HG03060 (cell line): ENCODE results near the gene CAMK2G.

Source experiments
- ATAC-seq: cut with Tn5 transposase; IDR thresholded peaks from one replicate; pipeline ENCODE4 v1.9.1; 2021; ENCODE audit warnings: low read depth, moderate number of reproducible peaks; ENCODE audit not compliant: unreplicated experiment

CAMK2G gene

DNA sequence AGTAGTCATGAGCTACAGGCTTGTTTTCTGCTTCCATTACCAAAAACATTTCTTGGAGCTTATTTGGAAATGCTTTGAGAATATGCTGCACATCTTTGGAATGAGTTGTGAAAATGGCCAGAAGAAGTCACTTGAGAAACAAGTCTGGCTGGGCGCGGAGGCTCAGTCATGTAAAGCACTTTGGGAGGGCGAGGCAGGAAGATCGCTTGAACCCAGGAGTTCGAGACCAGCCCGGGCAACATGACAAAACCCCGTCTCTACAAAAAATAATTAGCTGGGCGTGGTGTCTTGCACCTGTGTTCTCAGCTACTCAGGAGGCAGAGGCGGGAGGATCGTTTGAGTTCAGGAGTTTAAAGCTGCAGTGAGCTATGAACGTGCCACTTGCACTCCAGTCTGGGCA is 93.4 kb downstream of the CAMK2G start:
- no peak for ATAC-seq

DNA sequence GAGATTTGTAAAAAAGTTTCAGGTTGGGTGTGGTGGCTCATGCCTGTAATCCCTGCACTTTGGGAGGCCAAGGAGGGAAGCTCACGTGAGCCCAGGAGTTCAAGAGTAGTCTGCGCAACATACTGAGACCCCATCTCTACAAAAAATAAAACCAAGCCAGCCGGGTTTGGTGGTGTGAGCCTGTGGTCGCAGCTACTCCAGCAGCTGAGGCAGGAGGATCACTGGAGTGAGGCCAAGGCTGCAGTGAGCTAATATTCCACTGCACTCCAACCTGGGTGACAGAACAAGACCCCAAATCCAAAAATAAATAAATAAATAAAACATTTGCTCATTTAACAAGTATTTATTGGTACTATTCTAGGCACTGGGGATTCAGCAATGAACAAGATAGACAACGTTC is 94.1 kb downstream of the CAMK2G start:
- ATAC-seq: no peak

DNA sequence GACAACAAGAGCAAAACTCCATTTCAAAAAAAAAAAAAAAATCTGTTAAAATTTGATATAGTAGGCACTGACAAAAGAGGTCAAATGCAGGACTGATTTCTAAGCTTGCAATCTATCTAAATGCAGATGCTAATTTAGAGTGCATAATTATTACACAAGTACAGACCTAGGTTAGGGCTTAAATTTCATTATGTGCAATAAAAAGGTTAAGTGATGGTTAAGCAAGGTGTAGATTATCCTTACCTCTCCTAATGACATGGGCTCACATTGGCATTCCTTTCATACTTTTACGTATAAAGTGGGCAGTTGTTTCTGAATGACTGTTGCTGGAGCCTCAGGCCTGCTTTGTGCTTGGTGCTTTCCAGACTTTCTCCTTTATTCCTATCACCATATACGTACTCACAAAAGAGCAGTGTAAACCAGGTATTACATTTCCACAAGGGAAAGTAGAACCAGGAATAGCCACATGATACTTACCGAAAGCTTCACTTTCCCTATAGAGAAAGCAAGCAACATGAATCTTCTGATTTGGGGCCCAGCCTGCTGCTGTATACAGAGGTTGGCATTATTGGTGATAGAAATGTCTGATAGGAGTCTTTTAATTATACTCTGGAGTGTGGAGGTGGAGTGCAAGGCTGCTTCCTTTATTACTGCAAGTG is 94.7 kb downstream of the CAMK2G start:
- no peak for ATAC-seq

DNA sequence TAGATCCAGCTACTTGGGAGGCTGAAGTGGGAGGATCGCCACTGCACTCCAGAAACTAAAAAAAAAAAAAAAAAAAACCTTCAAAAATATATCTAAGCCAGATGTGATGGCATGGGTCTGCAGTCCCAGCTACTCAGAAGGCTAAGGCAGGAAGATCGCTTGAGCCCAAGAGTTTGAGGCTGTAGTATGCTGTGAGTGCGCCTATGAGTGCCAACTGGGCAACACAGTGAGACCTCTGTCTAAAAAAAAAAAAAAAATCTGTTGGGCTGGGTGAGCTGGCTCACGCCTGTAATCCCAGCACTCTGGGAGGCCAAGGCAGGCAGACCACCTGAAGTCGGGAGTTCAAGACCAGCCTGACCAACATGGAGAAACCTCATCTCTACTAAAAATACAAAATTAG is 95.3 kb downstream of the CAMK2G start:
- ATAC-seq: no peak

DNA sequence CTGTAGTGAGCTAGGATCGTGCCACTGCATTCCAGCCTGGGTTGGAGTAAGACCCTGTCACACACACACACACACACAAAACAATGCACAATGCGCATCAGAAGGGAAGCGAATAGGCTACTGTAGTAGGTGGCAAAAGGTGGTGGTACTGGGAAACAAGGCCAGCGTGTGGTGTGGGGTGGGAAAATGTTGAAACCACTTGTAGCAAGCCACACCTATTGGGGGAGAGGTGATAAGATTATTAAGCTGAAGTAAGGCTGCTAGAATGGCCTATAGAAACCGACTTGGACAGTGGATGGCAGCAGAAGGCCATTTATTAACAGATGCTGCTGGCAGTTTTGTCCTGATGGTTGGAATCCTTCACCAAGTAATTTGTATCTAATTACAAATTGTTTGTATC is 99.7 kb downstream of the CAMK2G start:
- no peak for ATAC-seq

DNA sequence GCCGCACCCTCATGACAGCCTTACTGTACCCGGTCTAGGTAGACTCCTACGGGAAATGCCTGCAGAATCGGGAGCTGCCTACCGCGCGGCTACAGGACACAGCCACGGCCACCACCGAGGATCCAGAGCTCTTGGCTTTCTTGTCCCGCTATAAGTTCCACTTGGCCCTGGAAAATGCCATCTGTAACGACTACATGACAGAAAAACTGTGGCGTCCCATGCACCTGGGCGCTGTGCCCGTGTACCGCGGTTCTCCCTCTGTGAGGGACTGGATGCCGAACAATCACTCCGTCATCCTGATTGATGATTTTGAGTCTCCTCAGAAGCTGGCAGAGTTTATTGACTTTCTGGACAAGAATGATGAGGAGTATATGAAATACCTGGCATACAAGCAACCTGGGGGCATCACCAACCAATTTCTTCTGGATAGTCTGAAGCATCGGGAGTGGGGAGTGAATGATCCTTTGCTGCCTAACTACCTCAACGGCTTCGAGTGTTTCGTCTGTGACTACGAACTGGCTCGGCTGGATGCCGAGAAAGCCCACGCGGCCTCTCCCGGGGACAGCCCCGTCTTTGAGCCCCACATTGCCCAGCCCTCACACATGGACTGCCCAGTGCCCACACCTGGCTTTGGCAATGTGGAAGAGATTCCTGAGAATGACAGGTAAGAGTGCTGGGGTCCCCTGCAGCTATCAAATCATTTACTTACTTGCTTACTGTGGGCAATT is 101.0 kb downstream of the CAMK2G start:
- no peak for ATAC-seq

DNA sequence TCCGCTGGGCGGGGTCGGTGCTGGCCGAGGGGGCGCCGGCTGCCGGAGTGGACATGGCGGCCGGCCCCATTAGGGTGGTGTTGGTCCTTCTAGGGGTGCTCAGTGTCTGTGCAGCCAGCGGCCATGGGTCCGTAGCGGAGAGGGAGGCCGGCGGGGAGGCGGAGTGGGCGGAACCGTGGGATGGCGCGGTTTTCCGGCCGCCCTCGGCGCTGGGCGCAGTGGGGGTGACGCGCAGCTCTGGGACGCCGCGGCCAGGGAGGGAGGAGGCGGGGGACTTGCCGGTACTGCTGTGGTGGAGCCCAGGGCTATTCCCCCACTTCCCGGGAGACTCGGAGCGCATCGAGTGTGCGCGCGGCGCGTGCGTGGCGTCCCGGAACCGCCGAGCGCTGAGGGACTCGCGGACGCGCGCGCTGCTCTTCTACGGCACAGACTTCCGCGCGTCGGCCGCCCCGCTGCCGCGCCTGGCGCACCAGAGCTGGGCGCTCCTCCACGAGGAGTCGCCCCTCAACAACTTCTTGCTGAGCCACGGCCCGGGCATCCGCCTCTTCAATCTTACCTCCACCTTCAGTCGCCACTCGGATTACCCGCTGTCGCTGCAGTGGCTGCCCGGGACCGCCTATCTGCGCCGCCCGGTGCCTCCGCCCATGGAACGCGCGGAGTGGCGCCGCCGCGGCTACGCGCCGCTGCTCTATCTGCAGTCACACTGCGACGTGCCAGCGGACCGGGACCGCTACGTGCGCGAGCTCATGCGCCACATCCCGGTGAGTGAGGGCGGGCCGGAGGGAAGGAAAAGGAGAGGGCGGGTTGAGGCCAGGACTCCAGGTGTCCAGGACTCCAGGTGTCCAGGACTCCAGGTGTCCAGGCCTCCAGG is 101.8 kb downstream of the CAMK2G start:
- ATAC-seq: peak; percentile 39

DNA sequence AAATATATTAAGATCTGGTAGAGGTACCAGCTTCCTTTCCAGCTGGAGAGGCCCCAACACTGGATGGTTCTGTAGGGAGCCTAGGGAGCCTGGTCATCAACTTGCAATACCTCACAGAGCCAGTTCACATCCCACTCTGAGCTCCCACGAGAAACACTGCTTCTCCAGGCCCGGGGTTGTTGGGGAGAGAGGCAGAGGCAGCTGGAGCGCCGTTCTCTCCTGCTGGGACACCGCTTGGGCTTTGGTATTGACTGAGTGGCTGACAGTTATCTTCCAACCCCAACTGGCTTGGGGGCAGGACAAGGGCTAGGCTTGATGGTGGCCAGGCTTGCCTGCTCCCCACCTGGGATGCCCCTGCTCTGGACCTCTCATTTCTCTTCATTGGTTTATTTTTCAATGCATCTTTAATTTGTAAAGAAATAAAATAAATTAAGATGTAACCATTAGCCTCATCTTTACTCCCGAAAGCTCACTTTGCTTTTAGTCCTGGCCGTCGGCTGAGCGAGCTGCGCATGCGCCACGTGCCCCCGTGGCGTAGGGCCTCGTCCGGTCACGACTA is 102.6 kb downstream of the CAMK2G start:
- ATAC-seq: peak; percentile 28

DNA sequence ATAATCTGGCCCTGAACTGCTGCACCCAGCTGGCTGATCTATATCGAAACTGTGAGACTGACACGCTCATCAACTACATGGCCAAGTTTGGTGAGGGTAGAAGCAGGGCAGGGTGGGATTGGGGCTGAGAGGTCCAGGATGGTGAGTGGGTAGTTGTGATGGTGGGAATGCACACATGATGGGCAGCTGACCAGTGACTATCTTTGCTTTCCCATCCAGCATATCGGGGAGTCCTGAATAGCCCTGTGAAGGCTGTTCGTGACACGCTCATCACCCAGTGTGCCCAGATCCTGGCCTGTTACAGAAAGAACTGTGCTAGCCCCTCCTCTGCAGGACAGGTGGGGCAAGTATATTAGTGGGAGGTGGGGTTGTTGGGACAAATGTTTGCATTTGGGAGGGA is 105.0 kb downstream of the CAMK2G start:
- no peak for ATAC-seq

DNA sequence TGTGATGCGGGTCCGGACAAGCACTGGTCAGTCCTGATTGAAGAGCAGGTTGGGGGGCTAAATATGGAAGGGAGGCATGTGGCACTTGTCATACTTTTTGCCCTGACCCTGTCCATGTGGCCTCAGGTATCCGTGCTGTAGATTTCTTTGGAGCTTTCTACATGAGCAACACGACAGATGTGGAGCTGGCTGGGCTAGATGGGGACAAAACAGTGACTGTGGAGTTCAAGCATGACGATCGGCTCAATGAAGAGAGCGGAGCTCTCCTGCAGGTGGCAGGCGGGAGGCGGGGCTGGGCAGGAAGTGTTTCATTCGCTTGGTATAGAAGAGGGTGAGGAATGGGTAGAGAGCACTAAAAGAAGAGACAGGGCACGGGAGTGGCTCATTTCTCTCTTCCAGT is 105.5 kb downstream of the CAMK2G start:
- ATAC-seq: no peak

DNA sequence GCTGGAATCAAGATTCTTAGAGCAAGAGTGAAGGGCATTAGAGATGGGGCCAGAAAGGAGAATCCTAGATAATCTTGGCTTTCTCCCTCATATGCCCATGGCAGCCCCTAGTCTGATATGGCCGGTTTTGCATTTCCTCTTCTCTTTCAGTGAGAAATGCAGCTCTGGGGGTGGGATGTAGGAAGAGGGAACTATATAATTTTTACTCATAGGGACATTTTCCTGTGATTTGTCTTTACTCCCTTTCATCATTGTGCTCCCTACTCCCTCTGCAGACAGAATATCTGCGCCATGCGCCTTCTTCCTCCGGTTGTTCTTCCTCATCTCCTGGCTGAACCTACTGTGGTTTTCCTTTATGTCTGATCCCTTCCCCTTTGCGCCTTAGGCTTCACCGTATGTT is 109.3 kb downstream of the CAMK2G start:
- ATAC-seq: no peak

DNA sequence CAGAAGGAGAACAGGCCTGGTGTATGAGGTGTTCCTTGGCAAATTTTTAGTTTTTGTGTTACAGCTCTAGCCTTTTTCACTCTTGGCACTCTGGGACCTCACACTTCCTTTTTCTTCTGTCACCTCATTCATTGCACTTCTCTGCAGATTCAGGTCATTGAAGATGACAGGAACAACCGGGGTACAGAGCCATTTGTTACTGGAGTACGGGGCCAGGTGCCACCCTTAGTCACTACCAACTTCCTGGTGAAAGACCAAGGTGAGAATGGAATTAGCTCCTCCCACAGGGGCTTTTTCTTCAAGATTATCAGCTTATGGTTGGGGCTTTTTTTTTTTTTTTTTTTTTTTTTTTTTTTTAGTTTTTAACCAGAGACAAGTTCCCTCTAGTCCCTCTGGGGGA is 111.0 kb downstream of the CAMK2G start:
- no peak for ATAC-seq

DNA sequence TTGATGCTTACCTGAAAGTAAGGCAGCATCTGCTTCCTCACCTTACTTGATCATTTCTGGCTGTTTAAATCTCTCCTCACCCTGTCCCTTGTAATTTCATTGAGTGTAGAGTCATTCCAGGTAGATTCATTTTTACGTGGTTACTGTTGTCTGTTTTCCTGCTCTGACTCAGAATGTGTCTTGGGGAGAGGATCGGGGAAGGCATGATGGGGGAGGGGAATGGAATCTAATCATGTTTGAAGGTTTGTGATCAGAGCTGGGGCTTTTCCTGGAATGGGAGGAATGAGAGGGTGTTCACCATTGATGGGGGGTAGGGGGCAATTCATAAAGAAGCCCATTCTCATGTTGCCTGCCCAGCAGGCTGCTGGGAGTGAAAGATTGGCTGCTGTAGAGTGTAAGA is 111.4 kb downstream of the CAMK2G start:
- ATAC-seq: no peak
